Endothelial cell of umbilical vein (primary cell): ENCODE measurements around the gene SLC9C2. TPM values are rescaled to one million over a fixed set of nuclear protein-coding genes. Genes with fewer than 3 reads are reported as not detected.
"Not testable (repeated sequence)": the region's sequence is repeated elsewhere in the genome, so short reads cannot be mapped to it uniquely, and the experiment has no call there.

Experiments
- BruUV-seq: library from RNA; stranded (reverse); fragments of 400-500 nt; replicated peaks from 2 replicates; lab custom pipeline; 2021; lab: Mats Ljungman, UMichigan
- CTCF ChIA-PET: fragments of 300-600, 350-600 bp; sonication (Branson Sonifier 250); formaldehyde crosslinking; loops from one replicate; lab custom pipeline; 2021; ENCODE audit warnings: antibody characterized with exemption, inconsistent platforms; lab: Charles Lee
- POLR2A ChIA-PET: fragments of 300-600, 350-600 bp; sonication (Branson Sonifier 250); formaldehyde crosslinking; loops from one replicate; lab custom pipeline; 2021; ENCODE audit warnings: antibody characterized with exemption, inconsistent platforms; lab: Charles Lee
- DNase-seq: peaks from one replicate; pipeline ENCODE4 v3.0.0-alpha.2; 2011; ENCODE audit warnings: low read depth, low spot score
- FAIRE-seq: peaks from 2 replicates; lab custom pipeline; 2011; peaks lifted over from hg19 to GRCh38; lab: Jason Lieb, UNC
- H2AFZ ChIP-seq: 2 replicates; pipeline ENCODE4 v1.6.0; 2012; ENCODE audit warnings: low read depth, low read length, control low read depth, inconsistent platforms
- H3K27ac ChIP-seq: 2 replicates; pipeline ENCODE4 v1.5.1; 2011; ENCODE audit warnings: low read depth, mild to moderate bottlenecking, control low read depth, low read length, moderate library complexity; ENCODE audit not compliant: insufficient read depth
- H3K27me3 ChIP-seq, 2 experiments: 2 replicates each; pipeline versions ENCODE4 v1.6.0 to v1.6.1; 2011; ENCODE audit warnings: low read length in 2 of 2, mixed read lengths in 1 of 2; ENCODE audit not compliant: control insufficient read depth in 2 of 2, insufficient read depth in 2 of 2
- H3K36me3 ChIP-seq, 2 experiments: 2 replicates in 1 of 2; 3 replicates in 1 of 2; pipeline ENCODE4 v1.5.1; 2011; ENCODE audit warnings: low read length in 2 of 2, mild to moderate bottlenecking in 1 of 2, moderate library complexity in 1 of 2; ENCODE audit not compliant: control insufficient read depth in 2 of 2, insufficient read depth in 2 of 2; ENCODE audit errors: extremely low read depth in 1 of 2
- H3K4me1 ChIP-seq: 3 replicates; pipeline ENCODE4 v1.5.1; 2011; ENCODE audit warnings: mild to moderate bottlenecking, low read length; ENCODE audit not compliant: control insufficient read depth, insufficient read depth; ENCODE audit errors: extremely low read depth
- H3K4me2 ChIP-seq: 2 replicates; pipeline ENCODE4 v1.6.1; 2011; ENCODE audit warnings: low read length, control low read depth, mixed read lengths; ENCODE audit not compliant: insufficient read depth
- H3K4me3 ChIP-seq, 3 experiments: fragments of 200-600 bp in 1 of 3; sonication (generic), shearing (Covaris generic) in 1 of 3; replicated peaks in 1 of 3; 2 replicates each; pipeline ENCODE4 v1.5.1; 2011 to 2016; ENCODE audit warnings: control low read depth in 3 of 3, low read length in 3 of 3, mild to moderate bottlenecking in 2 of 3, inconsistent platforms in 1 of 3, low read depth in 1 of 3, moderate library complexity in 1 of 3; ENCODE audit not compliant: insufficient read depth in 1 of 3
- H3K79me2 ChIP-seq: 2 replicates; pipeline ENCODE4 v1.6.0; 2012; ENCODE audit warnings: low read length, inconsistent platforms; ENCODE audit not compliant: control insufficient read depth, insufficient read depth
- H3K9ac ChIP-seq: replicated peaks from 2 replicates; pipeline ENCODE3; 2011; ENCODE audit warnings: low read length, control low read depth; ENCODE audit not compliant: insufficient read depth; ENCODE audit errors: extremely low read depth
- H3K9me1 ChIP-seq: replicated peaks from 3 replicates; pipeline ENCODE4 v1.6.0; 2011; ENCODE audit warnings: mild to moderate bottlenecking, low read length; ENCODE audit not compliant: control insufficient read depth, insufficient read depth; ENCODE audit errors: extremely low read depth
- H3K9me3 ChIP-seq: replicated peaks from 2 replicates; pipeline ENCODE4 v1.5.1; 2012; ENCODE audit warnings: low read length, inconsistent platforms; ENCODE audit not compliant: control insufficient read depth, insufficient read depth
- H4K20me1 ChIP-seq: replicated peaks from 2 replicates; pipeline ENCODE3; 2011; ENCODE audit warnings: mild to moderate bottlenecking, low read length; ENCODE audit not compliant: control insufficient read depth, insufficient read depth; ENCODE audit errors: extremely low read depth
- MYC ChIP-seq: IDR thresholded peaks from one replicate; pipeline ENCODE4 v1.6.1; 2011; ENCODE audit warnings: mild to moderate bottlenecking, low read depth, low read length
- dilution Hi-C: fragments of 300-500 bp; cut with MboI; formaldehyde crosslinking; loops from one replicate; pipeline ENCODE4 v1.15.0; 2019; ENCODE audit warnings: low sequenced_read_pairs; ENCODE audit not compliant: extremely low pct_ligation_motif_present
- intact Hi-C: fragments of 100-400 bp; cut with micrococcal nuclease; formaldehyde crosslinking; loops from one replicate; pipeline ENCODE4 v1.10.0; 2022
- polyA plus RNA-seq, 4 experiments: library from polyadenylated mRNA; depleted of rRNA in 3 of 4; stranded (reverse) in 3 of 4; unstranded in 1 of 4; fragments of >200 nt; gene quantifications; 2 replicates each; pipeline versions ENCODE4 v1.2.1 to v1.2.3, GENCODE V29; 2011 to 2012; ENCODE audit warnings: missing spikeins in 1 of 4
- total RNA-seq: library from RNA; stranded (reverse); gene quantifications from 2 replicates; pipeline ENCODE4 v1.2.3, GENCODE V29; 2021

Gene SLC9C2
- total and polyA plus RNA-seq, 2 donors (not counting 3 experiments of a cell fraction or from before 2014, with no cell fraction given): 0.15 TPM; not detected in 1

DNA sequence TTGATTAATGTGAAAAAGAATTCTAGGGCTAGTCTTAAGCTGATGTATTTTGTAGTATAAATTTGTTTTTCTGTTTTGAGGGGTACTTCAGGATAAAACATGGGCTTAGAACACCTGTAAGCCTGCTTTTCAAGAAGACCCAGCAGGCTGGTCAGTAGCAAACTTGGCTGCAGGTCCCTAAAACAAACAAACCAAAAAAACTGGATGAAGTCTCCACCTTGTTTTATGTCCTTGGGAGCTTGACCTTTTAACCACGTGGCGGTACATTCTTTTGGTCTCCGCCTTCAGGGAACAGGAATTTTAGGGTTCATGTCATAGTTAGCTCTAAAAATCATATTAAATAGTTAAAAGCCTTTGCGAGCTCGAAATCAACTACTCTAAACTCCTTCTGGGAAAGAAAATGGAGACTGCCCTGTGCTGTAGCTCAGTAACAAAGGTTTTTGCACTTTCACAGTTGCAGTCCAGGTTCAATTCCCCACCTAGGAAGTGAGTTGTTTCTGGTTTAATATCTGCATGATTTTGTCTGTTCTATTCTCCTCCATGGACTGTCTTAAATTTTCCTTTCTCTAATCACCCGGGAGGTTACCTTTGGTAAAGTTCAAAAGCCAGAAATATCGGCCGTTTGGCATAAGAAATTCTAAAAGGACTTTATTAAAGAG, 107.1 kb downstream of the SLC9C2 start:
- no peak overlapping the region for H3K4me3 ChIP-seq
- H3K36me3 ChIP-seq: no peaks in the 10 kb centered on the region
- intact Hi-C loops: no loop called here
- dilution Hi-C loops: no loop called here
- no peaks in the 10 kb centered on the region for H3K9me1 ChIP-seq
- POLR2A ChIA-PET: no interaction called here
- CTCF ChIA-PET: interaction anchor here (0.9 to 1.0 kb wide), 3 partner anchors 10 to 331 kb away, joined by 3 read pairs; no protein-coding TSS in a partner anchor
- H2AFZ ChIP-seq: no peak overlapping the region
- peaks cover 1% of the 10 kb centered on the region for H3K9me3 ChIP-seq
- no peaks in the 10 kb centered on the region for H3K4me1 ChIP-seq
- TF ChIP-seq MYC: no peak
- no peak overlapping the region for H3K9ac ChIP-seq
- DNase-seq: no peak
- FAIRE-seq: no peak
- H3K4me2 ChIP-seq: no peak overlapping the region
- no TSS peak for BruUV-seq
- H3K79me2 ChIP-seq: no peaks in the 10 kb centered on the region
- no peak overlapping the region for H3K27ac ChIP-seq
- no peaks in the 10 kb centered on the region for H4K20me1 ChIP-seq
- H3K27me3 ChIP-seq: no peaks in the 10 kb centered on the region

DNA sequence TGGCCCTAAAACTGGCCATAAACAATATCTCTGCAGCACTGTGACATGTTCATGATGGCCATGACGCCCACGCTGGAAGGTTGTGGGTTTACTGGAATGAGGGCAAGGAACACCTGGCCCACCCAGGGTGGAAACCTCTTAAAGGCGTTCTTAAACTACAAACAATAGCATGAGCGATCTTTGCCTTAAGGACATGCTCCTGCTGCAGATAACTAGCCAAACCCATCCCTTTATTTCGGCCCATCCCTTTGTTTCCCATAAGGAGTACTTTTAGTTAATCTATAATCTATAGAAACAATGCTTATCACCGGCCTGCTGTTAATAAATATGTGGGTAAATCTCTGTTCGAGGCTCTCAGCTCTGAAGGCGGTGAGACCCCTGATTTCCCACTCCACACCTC, 109.7 kb downstream of the SLC9C2 start:
- POLR2A ChIA-PET, BruUV-seq: not testable (repeated sequence)

More for the DNA sequence above, 109.7 kb downstream of the SLC9C2 start:
- H3K9me1 ChIP-seq, H3K4me3 ChIP-seq, H3K9ac ChIP-seq, H4K20me1 ChIP-seq, H3K4me1 ChIP-seq, H3K27me3 ChIP-seq, H3K36me3 ChIP-seq, intact Hi-C loops, H3K9me3 ChIP-seq, DNase-seq, CTCF ChIA-PET, FAIRE-seq, H3K27ac ChIP-seq, H3K79me2 ChIP-seq, dilution Hi-C loops, H2AFZ ChIP-seq, H3K4me2 ChIP-seq: not testable (repeated sequence)
